ENCODE results near the gene EFCAB6.

- TF ChIP-seq CTCF (conservative IDR thresholded peaks at IDR 0.05) (no peak), EZH2 (IDR thresholded peaks at IDR 0.05; ENCODE audit: low read depth) (no peak)
Observed at GRCh38 chr22:43526117-43526655, 285.9 kb downstream of the EFCAB6 start.

Data from PC-9 (cell line).